Colon (tissue), 2 donors: ENCODE data around the gene LFNG.

ENCODE experiments used
- FAIRE-seq: peaks from 2 replicates; lab custom pipeline; 2012; peaks lifted over from hg19 to GRCh38; lab: Jason Lieb, UNC
- donor health status: control.
- donor health status: control.

The LFNG gene

GRCh38 chr7:2484868-2485267 lies 34.7 kb upstream of the LFNG start:
- FAIRE-seq = no peak

- no peak for FAIRE-seq
Measured at GRCh38 chr7:2487586-2488271, 31.8 kb upstream of the LFNG start.

GRCh38 chr7:2488272-2488645 lies 31.3 kb upstream of the LFNG start:
- no peak for FAIRE-seq

GRCh38 chr7:2488681-2489080 lies 30.9 kb upstream of the LFNG start:
- no peak for FAIRE-seq

GRCh38 chr7:2490181-2490651 lies 29.4 kb upstream of the LFNG start:
- no peak for FAIRE-seq

GRCh38 chr7:2492038-2492437 lies 27.5 kb upstream of the LFNG start:
- FAIRE-seq = no peak

GRCh38 chr7:2493205-2494164 lies 26.1 kb upstream of the LFNG start:
- no peak for FAIRE-seq

GRCh38 chr7:2494191-2495130 lies 25.1 kb upstream of the LFNG start:
- no peak for FAIRE-seq

- no peak for FAIRE-seq
Measured at GRCh38 chr7:2495418-2496299, 23.9 kb upstream of the LFNG start.

- no peak for FAIRE-seq
Measured at GRCh38 chr7:2496375-2496774, 23.2 kb upstream of the LFNG start.

GRCh38 chr7:2497065-2497464 lies 22.5 kb upstream of the LFNG start:
- FAIRE-seq = no peak

- FAIRE-seq = no peak
Measured at GRCh38 chr7:2497500-2498336, 21.9 kb upstream of the LFNG start.

GRCh38 chr7:2498708-2499107 lies 20.9 kb upstream of the LFNG start:
- FAIRE-seq = no peak

- FAIRE-seq = no peak
Measured at GRCh38 chr7:2499181-2499580, 20.4 kb upstream of the LFNG start.

- no peak for FAIRE-seq
Measured at GRCh38 chr7:2499719-2500430, 19.7 kb upstream of the LFNG start.

- FAIRE-seq = no peak
Measured at GRCh38 chr7:2500701-2501100, 18.9 kb upstream of the LFNG start.

- no peak for FAIRE-seq
Measured at GRCh38 chr7:2501947-2502646, 17.5 kb upstream of the LFNG start.

GRCh38 chr7:2502647-2502966 lies 17.0 kb upstream of the LFNG start:
- no peak for FAIRE-seq
